ENCODE results near the gene MSI2. TPM values are rescaled to one million over a fixed set of nuclear protein-coding genes. Genes with fewer than 3 reads are reported as not detected.

The MSI2 gene
- total RNA-seq, 1 donor from 2014 or later = 67.9 TPM

- H3K4me3 Mint-ChIP-seq (ENCODE audit: unreplicated experiment) = no peak overlapping the region
- Histone ChIP-seq H4K20me1 (ENCODE audit: insufficient read depth, low read length) (no peaks in the 10 kb centered on the region), H2AFZ (ENCODE audit: low read depth, low read length) (no peak overlapping the region), H3K36me3 (ENCODE audit: insufficient read depth, low read length) (no peaks in the 10 kb centered on the region), H3K79me2 (ENCODE audit: insufficient read depth, low read length) (no peaks in the 10 kb centered on the region), H3K9ac (ENCODE audit: low read length) (no peak overlapping the region), H3K4me1 (ENCODE audit: insufficient read depth, low read length) (peaks cover 18% of the 10 kb centered on the region), H3K9me3 (ENCODE audit: insufficient read depth, low read depth, low read length) (peaks cover 3% of the 10 kb centered on the region), H3K27ac (ENCODE audit: low read depth, low read length) (peak overlapping the region; percentile 54), H3K4me2 (ENCODE audit: low read length) (peak overlapping the region; percentile 15), H3K4me3 (ENCODE audit: insufficient read depth, low read depth, low read length) (no peak overlapping the region), H3K27me3 (ENCODE audit: insufficient read depth, low read length) (no peaks in the 10 kb centered on the region)
- H3K4me1 Mint-ChIP-seq (ENCODE audit: low read depth, unreplicated experiment) = peaks cover 9% of the 10 kb centered on the region
- H3K27me3 Mint-ChIP-seq (ENCODE audit: low read depth, unreplicated experiment) = no peaks in the 10 kb centered on the region
- no peaks in the 10 kb centered on the region for H3K36me3 Mint-ChIP-seq (ENCODE audit: low read depth, unreplicated experiment)
- no peak overlapping the region for H3K27ac Mint-ChIP-seq (ENCODE audit: unreplicated experiment)
- peaks cover 13% of the 10 kb centered on the region for H3K9me3 Mint-ChIP-seq (ENCODE audit: unreplicated experiment)
- FAIRE-seq (no peak), DNase-seq (ENCODE audit: low read depth) (peak; percentile 57)
- no peak for TF ChIP-seq EZH2 (IDR thresholded peaks at IDR 0.05; ENCODE audit: insufficient read depth, low read length)
- no peak for TF ChIP-seq CTCF (IDR thresholded peaks at IDR 0.05; ENCODE audit: insufficient read depth, low read depth, low read length)
These were observed 44.8 kb upstream of the MSI2 start for GRCh38 chr17:57211543-57211942.

GRCh38 chr17:57213180-57213825 lies 43.0 kb upstream of the MSI2 start:
- Histone ChIP-seq H3K27me3 (ENCODE audit: insufficient read depth, low read length) (no peaks in the 10 kb centered on the region), H3K9ac (ENCODE audit: low read length) (no peak overlapping the region), H2AFZ (ENCODE audit: low read depth, low read length) (no peak overlapping the region), H3K79me2 (ENCODE audit: insufficient read depth, low read length) (no peaks in the 10 kb centered on the region), H3K36me3 (ENCODE audit: insufficient read depth, low read length) (no peaks in the 10 kb centered on the region), H3K27ac (ENCODE audit: low read depth, low read length) (no peak overlapping the region), H3K4me2 (ENCODE audit: low read length) (no peak overlapping the region), H4K20me1 (ENCODE audit: insufficient read depth, low read length) (no peaks in the 10 kb centered on the region), H3K4me3 (ENCODE audit: insufficient read depth, low read depth, low read length) (no peak overlapping the region), H3K4me1 (ENCODE audit: insufficient read depth, low read length) (peaks cover 18% of the 10 kb centered on the region), H3K9me3 (ENCODE audit: insufficient read depth, low read depth, low read length) (no peaks in the 10 kb centered on the region)
- no peak for DNase-seq (ENCODE audit: low read depth)
- H3K9me3 Mint-ChIP-seq (ENCODE audit: unreplicated experiment) = peaks cover 9% of the 10 kb centered on the region
- H3K4me3 Mint-ChIP-seq (ENCODE audit: unreplicated experiment) = no peak overlapping the region
- no peak for TF ChIP-seq EZH2 (IDR thresholded peaks at IDR 0.05; ENCODE audit: insufficient read depth, low read length)
- no peak for TF ChIP-seq CTCF (IDR thresholded peaks at IDR 0.05; ENCODE audit: insufficient read depth, low read depth, low read length)
- no peaks in the 10 kb centered on the region for H3K27me3 Mint-ChIP-seq (ENCODE audit: low read depth, unreplicated experiment)
- H3K36me3 Mint-ChIP-seq (ENCODE audit: low read depth, unreplicated experiment) = no peaks in the 10 kb centered on the region
- no peak for FAIRE-seq
- H3K27ac Mint-ChIP-seq (ENCODE audit: unreplicated experiment) = peak overlapping the region; percentile 35
- peaks cover 9% of the 10 kb centered on the region for H3K4me1 Mint-ChIP-seq (ENCODE audit: low read depth, unreplicated experiment)

- DNase-seq (ENCODE audit: low read depth) = no peak
- peaks cover 18% of the 10 kb centered on the region for H3K4me1 ChIP-seq (ENCODE audit: insufficient read depth, low read length)
- H3K4me2 ChIP-seq (ENCODE audit: low read length) = no peak overlapping the region
- H3K9ac ChIP-seq (ENCODE audit: low read length) = no peak overlapping the region
- TF ChIP-seq CTCF (IDR thresholded peaks at IDR 0.05; ENCODE audit: insufficient read depth, low read depth, low read length) (no peak), EZH2 (IDR thresholded peaks at IDR 0.05; ENCODE audit: insufficient read depth, low read length) (no peak)
- no peak overlapping the region for H3K27ac Mint-ChIP-seq (ENCODE audit: unreplicated experiment)
- no peaks in the 10 kb centered on the region for H3K9me3 ChIP-seq (ENCODE audit: insufficient read depth, low read depth, low read length)
- no peak overlapping the region for H3K4me3 ChIP-seq (ENCODE audit: insufficient read depth, low read depth, low read length)
- H3K4me1 Mint-ChIP-seq (ENCODE audit: low read depth, unreplicated experiment) = peaks cover 6% of the 10 kb centered on the region
- H3K36me3 ChIP-seq (ENCODE audit: insufficient read depth, low read length) = no peaks in the 10 kb centered on the region
- no peaks in the 10 kb centered on the region for H3K27me3 ChIP-seq (ENCODE audit: insufficient read depth, low read length)
- no peaks in the 10 kb centered on the region for H3K79me2 ChIP-seq (ENCODE audit: insufficient read depth, low read length)
- no peak overlapping the region for H2AFZ ChIP-seq (ENCODE audit: low read depth, low read length)
- no peaks in the 10 kb centered on the region for H4K20me1 ChIP-seq (ENCODE audit: insufficient read depth, low read length)
- H3K9me3 Mint-ChIP-seq (ENCODE audit: unreplicated experiment) = peaks cover 14% of the 10 kb centered on the region
- FAIRE-seq = no peak
- H3K27me3 Mint-ChIP-seq (ENCODE audit: low read depth, unreplicated experiment) = no peaks in the 10 kb centered on the region
- no peak overlapping the region for H3K4me3 Mint-ChIP-seq (ENCODE audit: unreplicated experiment)
- H3K36me3 Mint-ChIP-seq (ENCODE audit: low read depth, unreplicated experiment) = no peaks in the 10 kb centered on the region
- no peak overlapping the region for H3K27ac ChIP-seq (ENCODE audit: low read depth, low read length)
These were observed 41.0 kb upstream of the MSI2 start for GRCh38 chr17:57215317-57215716.
